HCEC 1CT (cell line): ENCODE results near the gene ZCWPW2.

Source experiments
- DNase-seq: peaks from one replicate; pipeline ENCODE4 v3.0.0-alpha.2; 2017

ZCWPW2 gene

GRCh38 chr3:28348629-28349468 is at the start of gene ZCWPW2, which contains the start of gene AZI2:
Gene ZCWPW2 (plus strand): TSS chr3:28348721. CDS start chr3:28413069, 64,348 bp downstream.
Gene AZI2 (minus strand): TSS chr3:28348824. CDS start chr3:28340617, 8,207 bp downstream.
- peak; percentile 96 for DNase-seq

- no peak for DNase-seq
These were observed 48.8 kb upstream of the ZCWPW2 start for GRCh38 chr3:28299705-28300104.

GRCh38 chr3:28300345-28300962 is 48.1 kb upstream of the ZCWPW2 start:
- no peak for DNase-seq

- DNase-seq = no peak
These were observed 46.8 kb upstream of the ZCWPW2 start for GRCh38 chr3:28301688-28302087.

- DNase-seq = no peak
These were observed 40.3 kb upstream of the ZCWPW2 start for GRCh38 chr3:28308196-28308595.

- DNase-seq = no peak
These were observed 32.8 kb upstream of the ZCWPW2 start for GRCh38 chr3:28315711-28316110.

- DNase-seq = no peak
These were observed 32.3 kb upstream of the ZCWPW2 start for GRCh38 chr3:28316226-28316625.

- DNase-seq = peak; percentile 45
These were observed 31.0 kb upstream of the ZCWPW2 start for GRCh38 chr3:28317438-28318022.

GRCh38 chr3:28320981-28321380 is 27.5 kb upstream of the ZCWPW2 start:
- DNase-seq = no peak

- peak; percentile 51 for DNase-seq
These were observed 26.1 kb upstream of the ZCWPW2 start for GRCh38 chr3:28322464-28322863.

- no peak for DNase-seq
These were observed 22.0 kb upstream of the ZCWPW2 start for GRCh38 chr3:28326458-28326926.

- DNase-seq = peak; percentile 36
These were observed 20.1 kb upstream of the ZCWPW2 start for GRCh38 chr3:28328188-28329151.

GRCh38 chr3:28334552-28334951 is 14.0 kb upstream of the ZCWPW2 start:
- DNase-seq = peak; percentile 32

GRCh38 chr3:28335246-28335645 is 13.3 kb upstream of the ZCWPW2 start:
- DNase-seq = no peak

GRCh38 chr3:28337230-28337629 is 11.3 kb upstream of the ZCWPW2 start:
- DNase-seq = no peak

GRCh38 chr3:28343144-28343543 is 5.4 kb upstream of the ZCWPW2 start:
- DNase-seq = no peak

- DNase-seq = no peak
These were observed 2.8 kb upstream of the ZCWPW2 start for GRCh38 chr3:28345690-28346089.

- DNase-seq = peak; percentile 85
These were observed 902 bp upstream of the ZCWPW2 start for GRCh38 chr3:28347374-28348264.

- no peak for DNase-seq
These were observed 274 bp upstream of the ZCWPW2 start for GRCh38 chr3:28348265-28348628.

GRCh38 chr3:28349469-28350000 is 1.0 kb downstream of the ZCWPW2 start:
- DNase-seq = no peak

- DNase-seq = peak; percentile 26
These were observed 27.9 kb downstream of the ZCWPW2 start for GRCh38 chr3:28376424-28376823.
